Hypothalamus (tissue), 51 donors: ENCODE data around the gene DOK5.
A peak's percentile ranks its signal among the peaks of the same experiment; 100 is the strongest.
"Not testable (repeated sequence)": the region's sequence is repeated elsewhere in the genome, so short reads cannot be mapped to it uniquely, and the experiment has no call there.

Source experiments
- DNase-seq, 51 donors: peaks; one replicate each; lab custom pipeline; 2025; lab: John Stamatoyannopoulos, UW

Gene DOK5

GRCh38 chr20:54469952-54470351 is 5.4 kb upstream of the DOK5 start:
- no peak for DNase-seq

GRCh38 chr20:54470697-54471096 is 4.7 kb upstream of the DOK5 start:
- no peak for DNase-seq

- no peak for DNase-seq
Measured at GRCh38 chr20:54472607-54473006, 2.8 kb upstream of the DOK5 start.

- DNase-seq, result no peak
Measured at GRCh38 chr20:54473340-54473739, 2.1 kb upstream of the DOK5 start.

- no peak for DNase-seq
Measured at GRCh38 chr20:54474046-54474445, 1.3 kb upstream of the DOK5 start.

GRCh38 chr20:54474866-54475265 is 527 bp upstream of the DOK5 start:
- DNase-seq, result peak in 5 of 51 donors; percentile 19 to 46 (median 28)

GRCh38 chr20:54476169-54477009 is 996 bp downstream of the DOK5 start:
- DNase-seq, result peak in 6 of 51 donors; percentile 3 to 26 (median 20)

- no peak for DNase-seq
Measured at GRCh38 chr20:54477191-54477955, 2.0 kb downstream of the DOK5 start.

- DNase-seq, result no peak
Measured at GRCh38 chr20:54479138-54479906, 3.9 kb downstream of the DOK5 start.

GRCh38 chr20:54479937-54480336 is 4.5 kb downstream of the DOK5 start:
- DNase-seq, result not testable (repeated sequence)

GRCh38 chr20:54481442-54481841 is 6.0 kb downstream of the DOK5 start:
- DNase-seq, result no peak

- no peak for DNase-seq
Measured at GRCh38 chr20:54485631-54486030, 10.2 kb downstream of the DOK5 start.

GRCh38 chr20:54486585-54486984 is 11.2 kb downstream of the DOK5 start:
- DNase-seq, result no peak

GRCh38 chr20:54488442-54488841 is 13.0 kb downstream of the DOK5 start:
- no peak for DNase-seq

GRCh38 chr20:54491506-54491905 is 16.1 kb downstream of the DOK5 start:
- DNase-seq, result no peak

GRCh38 chr20:54494303-54495006 is 19.1 kb downstream of the DOK5 start:
- no peak for DNase-seq

- no peak for DNase-seq
Measured at GRCh38 chr20:54497931-54498718, 22.7 kb downstream of the DOK5 start.

GRCh38 chr20:54499111-54499510 is 23.7 kb downstream of the DOK5 start:
- DNase-seq, result no peak

GRCh38 chr20:54502179-54502578 is 26.8 kb downstream of the DOK5 start:
- DNase-seq, result no peak

GRCh38 chr20:54506643-54507042 is 31.2 kb downstream of the DOK5 start:
- DNase-seq, result no peak
